A673 (cell line): ENCODE results near the gene GPR161. TPM values are rescaled to one million over a fixed set of nuclear protein-coding genes. Genes with fewer than 3 reads are reported as not detected.

Experiments used
- BruUV-seq: library from RNA; stranded (reverse); fragments of 400-500 nt; replicated peaks from 2 replicates; lab custom pipeline; 2021; lab: Mats Ljungman, UMichigan
- CTCF ChIA-PET: fragments of 300-600 bp; sonication (Branson Sonifier 250); formaldehyde crosslinking; loops from one replicate; lab custom pipeline; 2022; ENCODE audit warnings: antibody characterized with exemption; lab: Charles Lee
- POLR2A ChIA-PET: fragments of 300-600 bp; sonication (Branson Sonifier 250); formaldehyde crosslinking; loops from one replicate; lab custom pipeline; 2022; ENCODE audit warnings: antibody characterized with exemption; ENCODE audit not compliant: low non-redundant PET; lab: Charles Lee
- DNase-seq: peaks from one replicate; pipeline ENCODE4 v3.0.0-alpha.2; 2015; ENCODE audit warnings: low spot score
- H3K27ac ChIP-seq: fragments of 200-600 bp; sonication (generic); 2 replicates; pipeline ENCODE4 v1.5.1; 2016; ENCODE audit warnings: mixed run types, low read depth, mild to moderate bottlenecking, mixed read lengths, antibody characterized with exemption, low read length; ENCODE audit not compliant: poor library complexity, severe bottlenecking
- H3K27me3 ChIP-seq: fragments of 200-600 bp; sonication (generic); replicated peaks from 2 replicates; pipeline ENCODE4 v1.6.1; 2017; ENCODE audit warnings: mixed run types, low read depth, mild to moderate bottlenecking, mixed read lengths, antibody characterized with exemption, low read length; ENCODE audit not compliant: insufficient read depth, poor library complexity
- H3K36me3 ChIP-seq: fragments of 200-600 bp; sonication (generic); 2 replicates; pipeline ENCODE4 v1.6.1; 2016; ENCODE audit warnings: mixed run types, mild to moderate bottlenecking, mixed read lengths, antibody characterized with exemption, low read length; ENCODE audit not compliant: insufficient read depth, poor library complexity, severe bottlenecking
- H3K4me1 ChIP-seq: fragments of 200-600 bp; sonication (generic); 2 replicates; pipeline ENCODE4 v1.6.1; 2017; ENCODE audit warnings: mixed run types, mild to moderate bottlenecking, mixed read lengths, antibody characterized with exemption, low read length; ENCODE audit not compliant: insufficient read depth, poor library complexity, severe bottlenecking
- H3K4me3 ChIP-seq: fragments of 200-600 bp; sonication (generic); 2 replicates; pipeline ENCODE4 v1.5.1; 2016; ENCODE audit warnings: low read depth, mixed run types, mild to moderate bottlenecking, mixed read lengths, low read length; ENCODE audit not compliant: poor library complexity, severe bottlenecking
- H3K9me3 ChIP-seq: fragments of 200-600 bp; sonication (generic); 2 replicates; pipeline ENCODE4 v1.6.1; 2016; ENCODE audit warnings: mixed run types, low read depth, mild to moderate bottlenecking, mixed read lengths, antibody characterized with exemption, low read length; ENCODE audit not compliant: poor library complexity, severe bottlenecking
- EZH2 ChIP-seq: fragments of 200-600 bp; sonication (generic); IDR thresholded peaks from 2 replicates; pipeline ENCODE4 v1.6.1; 2017; ENCODE audit warnings: borderline replicate concordance, low read depth, mild to moderate bottlenecking, mixed read lengths, antibody characterized with exemption, low read length; ENCODE audit not compliant: poor library complexity, severe bottlenecking
- intact Hi-C: fragments of 100-400 bp; cut with micrococcal nuclease; formaldehyde crosslinking; loops from one replicate; pipeline ENCODE4 v1.10.0; 2022; ENCODE audit not compliant: unreplicated experiment
- total RNA-seq: library from RNA; stranded (reverse); gene quantifications from 2 replicates; pipeline ENCODE4 v1.2.3, GENCODE V29; 2021
- TF ChIP-seq, protein P1 (sequence below): fragments of 300-800, 200-600 bp; sonication (generic); conservative IDR thresholded peaks from 2 replicates; pipeline ENCODE4 v1.5.1; 2017; ENCODE audit warnings: low read depth, mild to moderate bottlenecking, antibody characterized with exemption, low read length, moderate library complexity, mixed read lengths

GPR161 gene
- total RNA-seq, 1 experiment from 2014 or later, result 17.4 TPM

GRCh38 chr1:168164771-168165170, 28.0 kb upstream of the GPR161 start:
- intact Hi-C loops, result no loop called here
- H3K27ac ChIP-seq, result no peak overlapping the region
- no peak overlapping the region for H3K4me3 ChIP-seq
- DNase-seq, result no peak
- CTCF ChIA-PET, result interaction anchor here (0.6 kb wide), 1 partner anchor 53 kb away, joined by 3 read pairs; no protein-coding TSS in a partner anchor
- H3K9me3 ChIP-seq, result peaks cover 3% of the 10 kb centered on the region
- no peaks in the 10 kb centered on the region for H3K27me3 ChIP-seq
- no TSS peak for BruUV-seq
- no peaks in the 10 kb centered on the region for H3K4me1 ChIP-seq
- POLR2A ChIA-PET, result no interaction called here
- no peaks in the 10 kb centered on the region for H3K36me3 ChIP-seq
- TF ChIP-seq, protein P1, sequence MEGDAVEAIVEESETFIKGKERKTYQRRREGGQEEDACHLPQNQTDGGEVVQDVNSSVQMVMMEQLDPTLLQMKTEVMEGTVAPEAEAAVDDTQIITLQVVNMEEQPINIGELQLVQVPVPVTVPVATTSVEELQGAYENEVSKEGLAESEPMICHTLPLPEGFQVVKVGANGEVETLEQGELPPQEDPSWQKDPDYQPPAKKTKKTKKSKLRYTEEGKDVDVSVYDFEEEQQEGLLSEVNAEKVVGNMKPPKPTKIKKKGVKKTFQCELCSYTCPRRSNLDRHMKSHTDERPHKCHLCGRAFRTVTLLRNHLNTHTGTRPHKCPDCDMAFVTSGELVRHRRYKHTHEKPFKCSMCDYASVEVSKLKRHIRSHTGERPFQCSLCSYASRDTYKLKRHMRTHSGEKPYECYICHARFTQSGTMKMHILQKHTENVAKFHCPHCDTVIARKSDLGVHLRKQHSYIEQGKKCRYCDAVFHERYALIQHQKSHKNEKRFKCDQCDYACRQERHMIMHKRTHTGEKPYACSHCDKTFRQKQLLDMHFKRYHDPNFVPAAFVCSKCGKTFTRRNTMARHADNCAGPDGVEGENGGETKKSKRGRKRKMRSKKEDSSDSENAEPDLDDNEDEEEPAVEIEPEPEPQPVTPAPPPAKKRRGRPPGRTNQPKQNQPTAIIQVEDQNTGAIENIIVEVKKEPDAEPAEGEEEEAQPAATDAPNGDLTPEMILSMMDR, result no peak
- no peak for TF ChIP-seq EZH2

DNA sequence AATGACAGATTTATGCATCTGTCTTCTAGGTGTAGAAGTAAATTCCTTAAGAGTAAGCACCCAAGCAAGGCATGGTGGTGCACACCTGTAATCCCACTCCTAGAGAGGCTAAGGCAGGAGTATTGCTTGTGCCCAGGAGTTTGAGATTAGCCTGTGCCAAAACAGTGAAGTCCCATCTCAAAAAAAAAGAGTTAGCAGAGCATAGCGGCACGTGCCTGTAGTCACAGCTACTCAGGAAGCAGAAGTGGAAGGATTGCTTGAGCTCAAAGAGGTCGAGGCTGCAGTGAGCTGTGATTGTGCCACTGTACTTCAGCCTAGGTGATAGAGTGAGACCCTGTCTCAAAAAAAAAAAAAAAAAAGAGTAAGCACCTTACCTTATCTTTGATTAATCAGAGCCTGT, 26.9 kb upstream of the GPR161 start:
- TF ChIP-seq, protein P1, result no peak
- TF ChIP-seq EZH2, result no peak
- intact Hi-C loops, result no loop called here
- Histone ChIP-seq H3K27ac (no peak overlapping the region), H3K4me1 (no peaks in the 10 kb centered on the region), H3K9me3 (peaks cover 3% of the 10 kb centered on the region), H3K27me3 (no peaks in the 10 kb centered on the region), H3K36me3 (no peaks in the 10 kb centered on the region), H3K4me3 (no peak overlapping the region)
- POLR2A ChIA-PET, result interaction anchor here (0.6 kb wide), 1 partner anchor 637 kb away, joined by 20 read pairs; no protein-coding TSS in a partner anchor
- CTCF ChIA-PET, result no interaction called here
- no peak for DNase-seq
- BruUV-seq, result no TSS peak

DNA sequence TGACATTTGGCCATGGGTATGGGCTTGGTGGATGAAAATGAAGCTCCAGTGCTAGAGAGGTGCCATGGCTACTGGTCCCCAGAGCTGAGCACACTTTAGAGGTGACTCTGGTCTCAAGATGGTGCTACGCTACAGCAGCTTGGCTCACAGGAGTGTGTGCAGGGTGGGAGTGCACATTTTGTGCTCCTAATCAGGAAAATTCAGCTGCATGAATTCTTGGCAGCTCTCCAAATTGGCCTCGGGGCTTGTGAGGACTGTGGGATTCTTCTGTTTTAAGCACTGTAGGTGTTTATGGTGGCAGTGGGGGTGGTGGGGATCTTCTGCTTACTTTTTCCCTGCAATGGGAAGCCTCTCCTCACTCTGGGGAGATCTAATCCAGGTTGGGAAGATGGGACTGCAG, 24.7 kb upstream of the GPR161 start:
- Histone ChIP-seq H3K4me3 (no peak overlapping the region), H3K9me3 (peaks cover 3% of the 10 kb centered on the region), H3K27me3 (no peaks in the 10 kb centered on the region), H3K4me1 (no peaks in the 10 kb centered on the region), H3K27ac (no peak overlapping the region), H3K36me3 (no peaks in the 10 kb centered on the region)
- ChIA-PET POLR2A (no interaction called here), CTCF (no interaction called here)
- intact Hi-C loops, result no loop called here
- no peak for TF ChIP-seq EZH2
- TF ChIP-seq, protein P1, result no peak
- no TSS peak for BruUV-seq
- peak; percentile 64 for DNase-seq
